Upper lobe of left lung (tissue), 6 donors: ENCODE data around the gene ENTREP3. TPM values are rescaled to one million over a fixed set of nuclear protein-coding genes. Genes with fewer than 3 reads are reported as not detected.
A peak's percentile ranks its signal among the peaks of the same experiment; 100 is the strongest.
"Not testable (repeated sequence)": the region's sequence is repeated elsewhere in the genome, so short reads cannot be mapped to it uniquely, and the experiment has no call there.

Source experiments
- ATAC-seq, 2 donors: fragments of 200-7000 bp; cut with Tn5 transposase; one replicate each; pipeline ENCODE4 v1.9.1; 2022; ENCODE audit warnings: mild to moderate bottlenecking in 2 of 2, moderate library complexity in 2 of 2; ENCODE audit not compliant: low FRiP score in 2 of 2
- DNase-seq, 2 donors: peaks; one replicate each; pipeline ENCODE4 v3.0.0-alpha.2; 2019 to 2020
- H3K27ac ChIP-seq, 4 donors: fragments of 200-600 bp; sonication (generic); one replicate each; pipeline ENCODE4 v1.5.1; 2016 to 2019
- H3K27me3 ChIP-seq, 4 donors: fragments of 200-600 bp; sonication (generic); one replicate each; pipeline ENCODE4 v1.5.1; 2017 to 2019
- H3K36me3 ChIP-seq, 4 donors: fragments of 200-600 bp; sonication (generic); one replicate each; pipeline ENCODE4 v1.5.1; 2016 to 2019
- H3K4me1 ChIP-seq, 4 donors: fragments of 200-600 bp; sonication (generic); one replicate each; pipeline ENCODE4 v1.5.1; 2018 to 2019
- H3K4me3 ChIP-seq, 4 donors: fragments of 200-600 bp; sonication (generic); one replicate each; pipeline ENCODE4 v1.5.1; 2017 to 2019; ENCODE audit warnings: mild to moderate bottlenecking in 2 of 4, moderate library complexity in 1 of 4
- H3K9me3 ChIP-seq, 4 donors: fragments of 200-600 bp; sonication (generic); one replicate each; pipeline ENCODE4 v1.5.1; 2018 to 2019
- EP300 ChIP-seq, 4 donors: sonication (generic); formaldehyde crosslinking; IDR thresholded peaks; one replicate each; pipeline ENCODE4 v1.5.1; 2017; ENCODE audit warnings: antibody characterized with exemption in 4 of 4, control low read depth in 2 of 4
- POLR2A ChIP-seq, 4 donors: fragments of 450-650 bp; IDR thresholded peaks; one replicate each; pipeline ENCODE4 v1.5.1; 2016 to 2017; ENCODE audit warnings: antibody characterized with exemption in 4 of 4, mild to moderate bottlenecking in 2 of 4
- POLR2AphosphoS5 ChIP-seq, 2 donors: sonication (generic); formaldehyde crosslinking; IDR thresholded peaks; one replicate each; pipeline ENCODE4 v1.5.1; 2017; ENCODE audit warnings: antibody characterized with exemption in 2 of 2
- WGBS, 2 donors: methylation state at CpG; one replicate each; pipeline ENCODE4 v1.1.5; 2017 to 2018; 5-methylcytosine and 5-hydroxymethylcytosine counted together
- total RNA-seq, 6 donors: library from RNA; depleted of rRNA in 4 of 6; stranded (reverse); fragments of >200 nt in 4 of 6; gene quantifications; one replicate each; pipeline versions ENCODE4 v1.1.0 to v1.2.1, GENCODE V29; 2016 to 2021
- TF ChIP-seq, protein P1 (sequence below), 6 experiments: fragments of 450-650 bp in 4 of 6; fragments of 200-600 bp in 2 of 6; sonication (generic) in 2 of 6; IDR thresholded peaks; one replicate each; pipeline ENCODE4 v1.5.1; 2016 to 2019; ENCODE audit warnings: antibody characterized with exemption in 6 of 6
- donor health status: DM: no; HTN: no; CAD: no; lungs with moderate emphysema.
- donor health status: DM: no; HTN: yes; CAD: no; lungs with severe emphysema.

The ENTREP3 gene
- total RNA-seq, 6 donors from 2014 or later, result 9.3 to 30.3 (median 20.6) TPM

GRCh38 chr1:155219592-155220031 is 35.7 kb downstream of the ENTREP3 start:
- Histone ChIP-seq H3K4me3 (peak overlapping the region in 2 of 4 donors; percentile 1 to 8), H3K27ac (peak overlapping the region; percentile 21 to 65 (median 58)), H3K4me1 (peaks cover 0 to 15% (median 13%) of the 10 kb centered on the region in 4 donors), H3K9me3 (no peaks in the 10 kb centered on the region), H3K27me3 (no peaks in the 10 kb centered on the region), H3K36me3 (no peaks in the 10 kb centered on the region)
- 0 to 6% methylated on average over 1 of the region's 1 CpG for WGBS, 2 donors
- DNase-seq, result peak in 1 of 2 donors; percentile 65
- TF ChIP-seq POLR2A (IDR thresholded peaks at IDR 0.05) (no peak), EP300 (IDR thresholded peaks at IDR 0.05) (no peak), POLR2AphosphoS5 (IDR thresholded peaks at IDR 0.05) (no peak)
- TF ChIP-seq, protein P1, sequence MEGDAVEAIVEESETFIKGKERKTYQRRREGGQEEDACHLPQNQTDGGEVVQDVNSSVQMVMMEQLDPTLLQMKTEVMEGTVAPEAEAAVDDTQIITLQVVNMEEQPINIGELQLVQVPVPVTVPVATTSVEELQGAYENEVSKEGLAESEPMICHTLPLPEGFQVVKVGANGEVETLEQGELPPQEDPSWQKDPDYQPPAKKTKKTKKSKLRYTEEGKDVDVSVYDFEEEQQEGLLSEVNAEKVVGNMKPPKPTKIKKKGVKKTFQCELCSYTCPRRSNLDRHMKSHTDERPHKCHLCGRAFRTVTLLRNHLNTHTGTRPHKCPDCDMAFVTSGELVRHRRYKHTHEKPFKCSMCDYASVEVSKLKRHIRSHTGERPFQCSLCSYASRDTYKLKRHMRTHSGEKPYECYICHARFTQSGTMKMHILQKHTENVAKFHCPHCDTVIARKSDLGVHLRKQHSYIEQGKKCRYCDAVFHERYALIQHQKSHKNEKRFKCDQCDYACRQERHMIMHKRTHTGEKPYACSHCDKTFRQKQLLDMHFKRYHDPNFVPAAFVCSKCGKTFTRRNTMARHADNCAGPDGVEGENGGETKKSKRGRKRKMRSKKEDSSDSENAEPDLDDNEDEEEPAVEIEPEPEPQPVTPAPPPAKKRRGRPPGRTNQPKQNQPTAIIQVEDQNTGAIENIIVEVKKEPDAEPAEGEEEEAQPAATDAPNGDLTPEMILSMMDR (IDR thresholded peaks at IDR 0.05), result no peak
- peak in 1 of 2 donors; percentile 58 for ATAC-seq

DNA sequence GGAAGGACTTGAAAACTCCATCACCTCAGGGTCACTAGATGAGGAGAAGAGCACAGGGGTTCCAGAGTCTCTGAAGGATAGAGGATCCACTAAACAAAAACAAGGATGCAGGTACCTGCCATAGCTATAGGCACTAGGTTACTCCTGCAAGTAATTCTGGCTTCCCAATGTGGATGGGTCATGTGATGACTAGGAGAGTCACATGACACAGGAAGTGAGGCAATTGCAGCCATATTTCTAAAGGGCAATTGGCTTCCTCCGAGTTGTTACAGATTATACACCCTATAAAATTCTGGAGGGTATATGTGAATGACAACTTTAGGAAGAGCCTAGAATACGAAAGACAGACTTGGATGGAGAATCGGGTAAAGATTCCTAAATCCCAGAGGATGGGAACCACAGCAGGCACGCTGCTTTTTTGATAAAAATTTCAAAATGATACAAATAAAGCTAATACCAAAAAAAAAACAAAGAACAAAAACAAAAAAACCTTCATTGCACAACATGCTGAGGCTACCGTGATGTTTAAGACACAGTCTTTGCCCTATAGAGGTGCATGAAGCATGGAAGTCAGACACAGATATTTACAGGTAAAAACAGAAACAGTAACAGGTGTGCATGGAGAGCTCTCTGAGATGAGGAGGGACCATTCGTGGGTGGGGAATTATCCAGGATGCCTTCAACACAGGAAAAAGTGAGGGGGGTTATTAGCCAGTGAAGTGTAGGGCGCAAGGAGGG is 36.3 kb downstream of the ENTREP3 start:
- ATAC-seq (peak in 1 of 2 donors; percentile 65), DNase-seq (peak in 1 of 2 donors; percentile 58)
- Histone ChIP-seq H3K36me3 (no peaks in the 10 kb centered on the region), H3K4me3 (peak overlapping the region in 2 of 4 donors; percentile 1 to 8), H3K9me3 (no peaks in the 10 kb centered on the region), H3K27ac (peak overlapping the region in 3 of 4 donors; percentile 53 to 65 (median 62)), H3K27me3 (no peaks in the 10 kb centered on the region), H3K4me1 (peaks cover 0 to 10% (median 9%) of the 10 kb centered on the region in 4 donors)
- TF ChIP-seq, protein P1 (IDR thresholded peaks at IDR 0.05), result no peak
- no peak for TF ChIP-seq POLR2AphosphoS5 (IDR thresholded peaks at IDR 0.05)
- no peak for TF ChIP-seq EP300 (IDR thresholded peaks at IDR 0.05)
- TF ChIP-seq POLR2A (IDR thresholded peaks at IDR 0.05), result no peak
- WGBS, 2 donors, result 38 to 46% methylated on average over 7 of the region's 7 CpGs

DNA sequence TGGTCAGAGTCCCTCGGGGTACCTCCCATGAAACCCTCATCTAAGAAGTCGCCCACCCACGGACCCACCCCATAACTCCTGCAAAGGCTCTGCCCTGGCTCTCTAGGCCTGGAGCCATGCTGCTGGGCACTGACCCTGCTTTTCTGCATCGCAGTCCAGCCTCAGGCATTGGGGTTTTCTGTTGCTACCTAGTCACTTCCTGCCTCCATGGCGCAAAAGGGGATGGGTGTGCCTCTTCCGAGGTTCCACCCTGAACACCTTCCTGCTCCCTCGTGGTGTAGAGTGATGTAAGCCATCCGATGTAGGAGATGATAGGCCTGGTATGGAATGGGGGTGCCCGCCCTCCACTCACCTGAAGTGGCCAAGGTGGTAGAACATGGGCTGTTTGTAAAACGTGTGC is 40.6 kb downstream of the ENTREP3 start:
- not testable (repeated sequence) for H3K36me3 ChIP-seq, H3K27ac ChIP-seq, ATAC-seq, H3K27me3 ChIP-seq, DNase-seq, H3K9me3 ChIP-seq, H3K4me3 ChIP-seq
- peaks cover 3 to 17% (median 9%) of the 10 kb centered on the region in 4 donors for H3K4me1 ChIP-seq
- 65 to 79% methylated on average over 3 to 7 of the region's 10 CpGs for WGBS, 2 donors

GRCh38 chr1:155212051-155212440 is 43.2 kb downstream of the ENTREP3 start:
- peaks cover 20 to 26% (median 20%) of the 10 kb centered on the region in 4 donors for H3K4me1 ChIP-seq
- not testable (repeated sequence) for H3K27me3 ChIP-seq, ATAC-seq, H3K9me3 ChIP-seq, DNase-seq, H3K4me3 ChIP-seq, H3K36me3 ChIP-seq
- 75 to 82% methylated on average over 2 to 7 of the region's 7 CpGs for WGBS, 2 donors
- peak overlapping the region in 1 of 4 donors; percentile 35 for H3K27ac ChIP-seq

DNA sequence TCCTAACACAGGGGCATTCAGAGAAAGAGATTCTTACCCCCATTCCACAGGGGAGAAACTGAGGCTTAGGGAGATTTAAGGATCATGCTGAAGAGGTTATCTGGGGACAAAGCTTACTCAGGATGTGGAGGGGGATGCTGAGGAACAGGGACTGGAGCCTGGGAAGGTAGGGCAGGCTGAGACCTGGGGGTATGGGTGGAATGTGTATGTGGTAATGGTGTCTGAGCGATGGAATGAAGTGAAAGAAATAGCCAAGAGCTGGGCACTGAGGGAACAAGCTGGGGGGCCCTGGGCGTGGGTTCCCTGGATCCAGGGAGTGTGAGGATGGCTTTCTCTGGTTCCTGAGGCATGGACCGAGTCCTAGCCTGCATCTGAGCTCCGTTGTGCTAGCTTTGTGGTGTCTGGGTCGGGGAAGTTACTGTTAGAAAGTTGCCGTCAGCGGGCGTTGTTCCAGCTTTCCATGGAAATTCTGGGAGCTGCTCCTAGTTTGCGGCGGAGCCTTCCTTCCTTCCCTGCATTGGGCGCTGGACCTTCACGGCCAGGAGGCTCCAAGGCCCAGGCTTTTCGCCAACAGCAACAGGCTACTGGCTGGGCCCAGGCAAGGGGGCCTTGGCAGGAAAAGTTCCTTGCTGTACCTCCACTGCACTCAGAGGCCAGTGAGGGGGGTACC is 43.8 kb downstream of the ENTREP3 start:
- peak overlapping the region in 1 of 4 donors; percentile 11 for H3K4me3 ChIP-seq
- H3K9me3 ChIP-seq, DNase-seq, ATAC-seq, H3K27me3 ChIP-seq, H3K36me3 ChIP-seq: not testable (repeated sequence)
- 88 to 91% methylated on average over 8 to 13 of the region's 13 CpGs for WGBS, 2 donors
- peak overlapping the region in 2 of 4 donors; percentile 56 to 97 for H3K27ac ChIP-seq
- peaks cover 25 to 31% (median 26%) of the 10 kb centered on the region in 4 donors for H3K4me1 ChIP-seq

DNA sequence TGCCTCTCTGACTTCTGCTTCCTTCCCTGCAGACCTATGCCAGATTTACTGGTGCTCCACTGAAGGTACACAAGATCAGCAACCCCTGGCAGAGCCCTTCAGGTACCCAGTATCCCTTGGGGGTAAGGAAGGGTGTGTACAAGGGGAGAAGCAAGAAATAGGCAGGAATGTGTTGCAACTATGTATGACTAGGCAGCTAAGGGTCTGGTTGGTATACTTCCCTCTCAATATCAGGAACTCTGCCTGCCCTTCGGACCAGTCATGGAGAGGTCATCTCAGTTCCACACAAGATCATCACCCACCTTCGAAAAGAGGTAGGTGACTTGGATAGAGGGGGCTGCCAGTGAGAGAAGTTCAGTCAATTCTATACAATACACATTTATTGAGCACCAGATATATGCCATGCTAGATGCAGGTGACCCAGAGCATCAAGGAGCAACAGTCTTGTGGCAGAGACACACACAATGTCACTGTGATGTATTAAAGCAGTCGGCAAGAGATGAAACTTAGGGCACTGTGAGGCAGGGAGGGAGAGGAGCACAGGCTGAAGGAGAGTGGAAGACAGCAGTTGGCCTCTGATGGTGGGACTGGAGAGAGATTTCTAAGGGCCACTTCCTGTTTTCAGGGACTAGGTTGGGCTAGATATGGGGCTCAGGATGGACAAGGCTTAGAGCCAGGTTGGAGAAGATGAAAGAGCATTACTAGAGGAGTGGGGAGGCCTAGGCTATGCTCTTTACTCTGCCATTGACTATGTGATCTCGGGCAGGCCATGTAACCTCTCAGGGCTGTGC is 44.8 kb downstream of the ENTREP3 start:
- Histone ChIP-seq H3K27ac (peak overlapping the region in 3 of 4 donors; percentile 56 to 100 (median 97)), H3K4me1 (peaks cover 26 to 32% (median 27%) of the 10 kb centered on the region in 4 donors), H3K4me3 (peak overlapping the region in 1 of 4 donors; percentile 11), H3K36me3 (peaks cover 0 to 10% (median 3%) of the 10 kb centered on the region in 4 donors), H3K27me3 (no peaks in the 10 kb centered on the region), H3K9me3 (no peaks in the 10 kb centered on the region)
- DNase-seq, result peak in 1 of 2 donors; percentile 47
- WGBS, 2 donors, result 77% methylated on average over 4 of the region's 4 CpGs
- TF ChIP-seq, protein P1 (IDR thresholded peaks at IDR 0.05), result no peak
- TF ChIP-seq POLR2AphosphoS5 (IDR thresholded peaks at IDR 0.05) (no peak), POLR2A (IDR thresholded peaks at IDR 0.05) (no peak), EP300 (IDR thresholded peaks at IDR 0.05) (no peak)
- no peak for ATAC-seq
